ENCODE data around the gene HTRA2.

HTRA2 gene

GRCh38 chr2:74516650-74517049 is 13.1 kb upstream of the HTRA2 start:
- DNase-seq: no peak

GRCh38 chr2:74522516-74522915 is 7.2 kb upstream of the HTRA2 start:
- DNase-seq: no peak

- DNase-seq: no peak
These were observed 5.7 kb upstream of the HTRA2 start for GRCh38 chr2:74524005-74524404.

- no peak for DNase-seq
These were observed 4.6 kb upstream of the HTRA2 start for GRCh38 chr2:74524955-74525716.

GRCh38 chr2:74525717-74526648 is 3.8 kb upstream of the HTRA2 start, which contains the start of gene DQX1:
TSS of gene DQX1 (minus strand) at chr2:74526231. CDS start at chr2:74525729, 502 bp downstream.
- peak; percentile 56 for DNase-seq

- no peak for DNase-seq
These were observed 3.0 kb upstream of the HTRA2 start for GRCh38 chr2:74526649-74527230.

DNA sequence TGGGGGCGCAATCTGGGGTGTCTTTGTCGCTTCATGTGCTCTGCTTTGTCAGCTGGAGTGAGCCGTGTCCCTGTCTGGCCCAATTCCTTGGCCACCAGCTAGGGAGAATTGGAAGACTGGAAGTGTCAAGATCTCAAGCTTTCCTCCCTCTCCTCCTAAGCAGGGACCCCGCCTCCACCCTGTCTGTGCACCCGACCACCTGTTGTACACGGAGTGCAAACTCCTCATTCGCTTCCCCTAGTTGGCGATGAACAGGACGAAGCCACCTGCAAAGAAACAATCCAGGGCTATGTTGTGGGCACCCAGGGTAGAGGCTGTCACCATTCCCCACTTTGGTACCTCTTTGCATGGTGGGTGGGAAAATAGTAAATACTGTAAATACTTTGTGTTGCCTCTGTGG is 2.0 kb upstream of the HTRA2 start:
- no peak for DNase-seq

GRCh38 chr2:74528600-74529356 is 955 bp upstream of the HTRA2 start:
- no peak for DNase-seq

GRCh38 chr2:74530239-74531187 is 780 bp downstream of the HTRA2 start:
- peak; percentile 68 for DNase-seq

GRCh38 chr2:74531666-74532065 is 1.9 kb downstream of the HTRA2 start:
- no peak for DNase-seq

DNA sequence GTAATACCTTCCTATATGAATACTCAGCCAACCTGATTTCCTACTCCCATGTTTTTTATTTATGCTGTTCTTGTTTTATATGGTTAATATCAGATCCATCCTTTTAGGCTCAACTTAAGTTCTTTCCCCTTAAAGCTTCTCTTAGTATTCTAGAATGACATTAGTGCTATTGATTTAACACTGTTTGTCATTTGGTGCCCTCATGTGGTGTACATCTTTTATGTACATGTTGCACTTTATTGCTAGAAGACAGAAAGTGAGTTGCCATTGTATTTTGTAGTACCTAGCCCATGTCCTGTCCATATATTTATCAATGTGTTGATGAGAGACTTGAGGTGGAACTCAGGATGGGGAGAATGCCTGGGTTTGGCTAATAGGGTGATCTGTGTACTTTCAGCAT is 2.5 kb downstream of the HTRA2 start:
- peak; percentile 67 for DNase-seq

DNA sequence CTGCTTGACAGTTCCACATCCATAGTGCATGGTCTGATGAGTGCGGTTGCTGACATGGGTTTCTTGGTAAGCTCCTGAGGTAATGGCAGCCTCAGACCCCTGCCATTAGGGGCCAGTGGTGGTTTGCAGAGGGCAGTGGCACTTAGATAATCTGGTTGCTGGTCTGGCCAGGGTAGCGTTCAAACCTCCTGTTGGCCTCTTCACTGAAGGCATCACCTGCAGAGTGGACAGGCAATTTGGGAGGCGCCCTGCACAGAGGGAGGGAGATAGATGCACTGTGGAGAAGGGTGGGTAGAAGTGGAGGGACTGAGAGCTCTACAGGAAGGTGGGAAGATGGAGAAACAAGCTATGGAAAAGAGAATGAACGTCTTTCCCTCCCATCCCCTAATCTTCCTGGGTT is 3.7 kb downstream of the HTRA2 start:
- no peak for DNase-seq

DNA sequence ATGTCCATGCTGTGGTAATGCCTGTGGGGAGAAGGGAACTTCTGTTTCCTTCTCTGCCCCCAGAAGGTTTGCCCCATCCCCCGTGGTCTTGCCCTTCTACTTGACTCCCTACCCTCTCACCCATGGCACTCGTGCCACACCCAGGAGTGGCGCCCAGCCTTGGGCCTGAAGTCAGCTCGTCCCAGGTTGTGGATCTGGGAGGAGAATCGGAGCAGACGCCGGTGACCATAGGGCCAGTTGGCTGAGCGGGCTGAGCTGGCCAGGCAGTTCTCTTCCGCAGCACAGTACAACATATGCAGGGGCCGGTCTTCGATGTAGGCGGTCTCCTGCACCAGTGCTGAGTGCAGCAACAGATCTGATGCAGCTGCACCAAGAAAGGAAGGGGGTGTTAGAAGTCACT is 4.7 kb downstream of the HTRA2 start:
- DNase-seq: no peak

DNA sequence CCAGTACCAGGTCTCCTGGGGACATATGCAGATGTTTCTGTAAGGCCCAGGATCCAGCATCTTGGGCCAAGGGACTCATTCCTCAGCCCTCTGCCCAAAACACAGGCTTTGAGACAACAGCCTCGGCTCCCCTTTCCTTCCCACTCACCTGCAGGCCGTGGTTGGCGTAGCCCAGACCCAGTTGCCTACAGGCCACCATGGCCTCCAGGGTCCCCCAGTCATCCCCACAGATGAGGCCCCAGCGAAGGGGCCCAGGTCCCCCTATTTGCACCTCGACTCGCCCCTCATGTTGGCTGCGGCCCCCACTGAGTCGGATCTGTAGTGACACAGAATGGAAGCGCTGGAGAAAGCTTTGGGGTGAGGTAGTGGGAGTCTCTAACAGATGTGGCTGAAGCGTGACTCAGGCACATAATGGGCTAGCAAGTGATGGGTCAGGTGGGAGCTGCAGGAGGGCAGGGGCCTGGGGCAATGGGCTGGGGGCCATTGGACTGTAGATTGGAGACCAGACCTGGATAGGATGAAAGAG is 5.8 kb downstream of the HTRA2 start:
- DNase-seq: no peak

GRCh38 chr2:74536166-74536950 is 6.6 kb downstream of the HTRA2 start:
- DNase-seq: no peak

- no peak for DNase-seq
These were observed 7.4 kb downstream of the HTRA2 start for GRCh38 chr2:74537140-74537539.

GRCh38 chr2:74538881-74539339 is 9.2 kb downstream of the HTRA2 start:
- no peak for DNase-seq

DNA sequence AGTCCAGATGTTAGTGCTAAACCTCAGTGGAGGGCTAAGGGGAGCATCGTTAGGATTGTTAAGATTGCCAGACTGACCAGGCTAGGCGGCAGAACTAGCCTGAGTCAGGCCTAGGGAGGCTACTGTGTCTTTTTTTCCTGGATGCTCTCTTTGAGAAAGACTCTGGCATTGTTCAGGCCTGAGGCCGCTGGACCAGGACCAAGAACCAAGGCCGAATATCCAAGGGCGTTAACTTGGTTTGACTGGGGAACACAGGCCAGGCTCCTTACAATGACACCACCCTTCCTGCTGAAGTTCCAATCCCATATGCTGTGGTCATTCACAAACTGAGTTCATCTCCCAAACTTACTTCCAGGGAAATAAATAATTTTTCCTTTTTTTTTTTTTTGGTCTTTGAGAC is 10.6 kb downstream of the HTRA2 start:
- no peak for DNase-seq

GRCh38 chr2:74542978-74543377 is 13.2 kb downstream of the HTRA2 start:
- no peak for DNase-seq

DNA sequence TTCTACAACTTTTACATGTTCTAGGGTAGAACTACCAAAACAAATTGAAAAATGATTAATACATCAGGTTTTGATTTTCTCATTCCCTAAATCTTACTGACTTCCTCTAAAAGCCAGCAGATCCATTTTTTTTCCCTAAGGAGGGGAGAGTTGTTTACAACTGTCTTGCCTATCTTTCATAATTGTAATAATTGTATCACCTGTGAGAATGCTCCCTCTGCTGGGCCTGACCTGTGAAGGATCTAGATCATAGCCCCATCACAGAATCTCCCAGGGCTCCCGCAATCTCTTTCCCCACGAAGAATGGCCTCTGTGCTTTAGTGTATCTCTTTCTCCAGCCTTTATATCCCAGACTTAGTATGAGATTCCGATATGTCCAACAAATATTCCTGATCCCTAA is 14.9 kb downstream of the HTRA2 start:
- peak; percentile 31 for DNase-seq
